Endodermal cell (in vitro differentiated cells): ENCODE data around the gene NME3. TPM values are rescaled to one million over a fixed set of nuclear protein-coding genes. Genes with fewer than 3 reads are reported as not detected.

Experiments used
- DNase-seq: peaks from one replicate; pipeline ENCODE4 v3.0.0-alpha.2; 2017
- H3K27ac ChIP-seq: 2 replicates; pipeline ENCODE4 v1.5.1; 2013; ENCODE audit warnings: mild to moderate bottlenecking, low read depth, low read length, moderate library complexity
- H3K27me3 ChIP-seq: 2 replicates; pipeline ENCODE4 v1.6.1; 2013; ENCODE audit warnings: mild to moderate bottlenecking, low read length, moderate library complexity; ENCODE audit not compliant: insufficient read depth, control insufficient read depth, poor library complexity, severe bottlenecking
- H3K36me3 ChIP-seq: 2 replicates; pipeline ENCODE4 v1.7.0; 2013; ENCODE audit warnings: mild to moderate bottlenecking, low read length, moderate library complexity; ENCODE audit not compliant: control insufficient read depth, insufficient read depth
- H3K4me1 ChIP-seq: one replicate; pipeline ENCODE4 v1.7.0; 2013; ENCODE audit warnings: low read length; ENCODE audit not compliant: control insufficient read depth, insufficient read depth
- H3K4me3 ChIP-seq: 2 replicates; pipeline ENCODE4 v1.5.1; 2013; ENCODE audit warnings: mild to moderate bottlenecking, low read length, moderate library complexity
- H3K9ac ChIP-seq: 2 replicates; pipeline ENCODE4 v1.6.1; 2013; ENCODE audit warnings: mild to moderate bottlenecking, low read length, moderate library complexity; ENCODE audit not compliant: poor library complexity, severe bottlenecking; ENCODE audit errors: extremely low read depth
- H3K9me3 ChIP-seq: 2 replicates; pipeline ENCODE4 v1.6.1; 2013; ENCODE audit warnings: mild to moderate bottlenecking, low read length, moderate library complexity; ENCODE audit not compliant: control insufficient read depth
- H3K27ac Mint-ChIP-seq: 2 replicates; pipeline ENCODE4 v1.8.0; 2020; ENCODE audit warnings: mixed read lengths
- H3K27me3 Mint-ChIP-seq: 2 replicates; pipeline ENCODE4 v1.8.0; 2021; ENCODE audit warnings: mild to moderate bottlenecking, mixed read lengths; ENCODE audit not compliant: insufficient read depth
- H3K36me3 Mint-ChIP-seq: 2 replicates; pipeline ENCODE4 v1.8.0; 2020; ENCODE audit warnings: low read depth, mixed read lengths
- H3K4me1 Mint-ChIP-seq: 2 replicates; pipeline ENCODE4 v1.8.0; 2020; ENCODE audit warnings: mixed read lengths
- H3K4me3 Mint-ChIP-seq: 2 replicates; pipeline ENCODE4 v1.8.0; 2020; ENCODE audit warnings: mild to moderate bottlenecking, moderate library complexity, mixed read lengths
- H3K9me3 Mint-ChIP-seq: 2 replicates; pipeline ENCODE4 v1.8.0; 2020; ENCODE audit warnings: mild to moderate bottlenecking, mixed read lengths
- CTCF ChIP-seq: fragments of 200-600 bp; sonication (generic); conservative IDR thresholded peaks from 2 replicates; pipeline ENCODE4 v1.5.0; 2021; ENCODE audit warnings: antibody characterized with exemption, mild to moderate bottlenecking
- WGBS, 2 experiments: methylation state at CpG; one replicate each; pipeline versions ENCODE4 v1.1.5 to v1.1.7; 2013; ENCODE audit warnings: missing lambda C conversion rate in 2 of 2, mixed read lengths in 1 of 2; ENCODE audit not compliant: insufficient coverage in 1 of 2, insufficient read length in 1 of 2; 5-methylcytosine and 5-hydroxymethylcytosine counted together
- long read RNA-seq, 4 experiments: library from polyadenylated mRNA in 2 of 4; library from RNA in 1 of 4; library from capped mRNA in 1 of 4; stranded (forward) in 3 of 4; unstranded in 1 of 4; transcript quantifications; one replicate each; pipeline ENCODE4 v2.0.0, GENCODE V29; 2020 to 2021; ENCODE audit warnings: inconsistent platforms in 1 of 4
- polyA plus RNA-seq, 2 experiments: library from polyadenylated mRNA; stranded (reverse); fragments of 50-300 nt; gene quantifications; one replicate each; pipeline ENCODE4 v1.2.3, GENCODE V29; 2013
- total RNA-seq, 2 donors: library from RNA; stranded (reverse); fragmentation: NEBNext Ultra II Directional in 1 of 2; extraction: Animal tissue kit (Norgen Biotek cat#: 25700) in 1 of 2; gene quantifications; 2 replicates in 1 of 2; 3 replicates in 1 of 2; pipeline ENCODE4 v1.2.1, GENCODE V29; 2021

The NME3 gene
- 10 to 100 TPM; 70.3 to 73.6 TPM for total RNA-seq
- polyA plus RNA-seq (2013, experiment 1 of 2): 34.7 TPM
- polyA plus RNA-seq (2013, experiment 2 of 2): 37.2 TPM
- long read RNA-seq, experiment 1, transcript NME3-201 (5 exons, 1,069 nt): minor isoform, 13 of 45 reads
- long read RNA-seq, experiment 1, transcript NME3-204 (4 exons, 920 nt): major isoform, 16 of 45 reads
- long read RNA-seq, experiment 1, partial matches to known transcripts: 0 of 45 reads
- long read RNA-seq, experiment 1, other reads (novel, unspliced or antisense): 9 of 45 reads
- long read RNA-seq, experiment 2, transcript NME3-209 (4 exons, 913 nt): minor isoform, 11 of 47 reads
- long read RNA-seq, experiment 2, transcript NME3-201 (5 exons, 1,069 nt): major isoform, 19 of 47 reads
- long read RNA-seq, experiment 2, partial matches to known transcripts: 0 of 47 reads
- long read RNA-seq, experiment 2, other reads (novel, unspliced or antisense): 6 of 47 reads
- long read RNA-seq, experiment 3, transcript NME3-201 (5 exons, 1,069 nt): major isoform, 40 of 55 reads
- long read RNA-seq, experiment 3, partial matches to known transcripts: 2 of 55 reads
- long read RNA-seq, experiment 3, other reads (novel, unspliced or antisense): 6 of 55 reads
- long read RNA-seq, experiment 4, transcript NME3-202 (3 exons, 1,014 nt): minor isoform, 11 of 97 reads
- long read RNA-seq, experiment 4, transcript NME3-209 (4 exons, 913 nt): minor isoform, 21 of 97 reads
- long read RNA-seq, experiment 4, transcript NME3-201 (5 exons, 1,069 nt): major isoform, 42 of 97 reads
- long read RNA-seq, experiment 4, partial matches to known transcripts: 0 of 97 reads
- long read RNA-seq, experiment 4, other reads (novel, unspliced or antisense): 16 of 97 reads

- no peak for TF ChIP-seq CTCF
- Mint-ChIP-seq H3K27ac (peak within 1 kb of the TSS; percentile 96), H3K4me3 (peak within 1 kb of the TSS; percentile 93), H3K4me1 (peaks cover 3% of the 10 kb centered on the region), H3K36me3 (peaks cover 6% of the 10 kb centered on the region), H3K27me3 (no peaks in the 10 kb centered on the region), H3K9me3 (no peaks in the 10 kb centered on the region)
- H3K9ac ChIP-seq: peak within 1 kb of the TSS; percentile 72
- H3K4me1 ChIP-seq: no peaks in the 10 kb centered on the region
- H3K9me3 ChIP-seq: no peaks in the 10 kb centered on the region
- 1 to 3% methylated on average over 35 to 78 of the region's 79 CpGs for WGBS, 2 experiments
- DNase-seq: peak; percentile 89
- H3K4me3 ChIP-seq: peak within 1 kb of the TSS; percentile 90
- no peak within 1 kb of the TSS for H3K27ac ChIP-seq
- H3K36me3 ChIP-seq: peaks cover 8% of the 10 kb centered on the region
- no peaks in the 10 kb centered on the region for H3K27me3 ChIP-seq
Observed at GRCh38 chr16:1771188-1771863, at the start of gene NME3. Gene NME3, minus strand, starts transcription at chr16:1771543. Its CDS starts 9 bp downstream, at chr16:1771534.

- TF ChIP-seq CTCF: no peak
- Mint-ChIP-seq H3K27ac (no peak overlapping the region), H3K36me3 (peaks cover 20% of the 10 kb centered on the region), H3K27me3 (no peaks in the 10 kb centered on the region), H3K4me1 (peaks cover 1% of the 10 kb centered on the region), H3K9me3 (no peaks in the 10 kb centered on the region), H3K4me3 (no peak overlapping the region)
- H3K9me3 ChIP-seq: no peaks in the 10 kb centered on the region
- no peaks in the 10 kb centered on the region for H3K4me1 ChIP-seq
- no peak overlapping the region for H3K9ac ChIP-seq
- H3K4me3 ChIP-seq: no peak overlapping the region
- DNase-seq: no peak
- H3K27ac ChIP-seq: no peak overlapping the region
- no peaks in the 10 kb centered on the region for H3K27me3 ChIP-seq
- WGBS, 2 experiments: 91 to 93% methylated on average over 8 to 12 of the region's 12 CpGs
- H3K36me3 ChIP-seq: peaks cover 19% of the 10 kb centered on the region
Observed at GRCh38 chr16:1820946-1821290, 49.6 kb upstream of the NME3 start.
